ENCODE data around the gene VAT1L. TPM values are rescaled to one million over a fixed set of nuclear protein-coding genes. Genes with fewer than 3 reads are reported as not detected.

VAT1L gene
- total RNA-seq, 6 experiments from 2014 or later, result not detected

DNA sequence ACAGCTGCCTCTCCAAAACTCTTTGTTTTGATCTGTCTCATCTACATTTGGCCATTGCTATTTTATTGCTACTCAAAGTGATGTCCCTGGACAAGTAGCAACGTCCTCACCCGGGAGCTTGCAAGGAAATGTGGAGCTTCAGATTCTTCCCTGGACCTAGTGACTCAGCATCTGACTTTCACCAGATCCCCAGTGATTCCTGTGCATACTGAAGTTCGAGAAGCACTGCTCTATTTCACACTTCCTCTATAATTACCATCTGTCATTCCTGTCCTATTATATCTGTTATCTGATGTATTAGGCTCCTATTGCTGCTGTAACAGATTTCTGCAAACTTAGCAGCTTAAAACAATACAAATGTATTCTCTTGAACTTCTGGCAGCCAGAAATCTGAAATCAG lies 28.5 kb upstream of the VAT1L start:
- no peaks in the 10 kb centered on the region for H3K36me3 Mint-ChIP-seq (ENCODE audit: low read depth)
- DNase-seq, result no peak
- no peaks in the 10 kb centered on the region for H3K4me1 Mint-ChIP-seq (ENCODE audit: low read depth)
- H3K9me3 Mint-ChIP-seq, result peaks cover 52% of the 10 kb centered on the region
- no peak overlapping the region for H3K4me3 Mint-ChIP-seq
- TF ChIP-seq, protein P1, sequence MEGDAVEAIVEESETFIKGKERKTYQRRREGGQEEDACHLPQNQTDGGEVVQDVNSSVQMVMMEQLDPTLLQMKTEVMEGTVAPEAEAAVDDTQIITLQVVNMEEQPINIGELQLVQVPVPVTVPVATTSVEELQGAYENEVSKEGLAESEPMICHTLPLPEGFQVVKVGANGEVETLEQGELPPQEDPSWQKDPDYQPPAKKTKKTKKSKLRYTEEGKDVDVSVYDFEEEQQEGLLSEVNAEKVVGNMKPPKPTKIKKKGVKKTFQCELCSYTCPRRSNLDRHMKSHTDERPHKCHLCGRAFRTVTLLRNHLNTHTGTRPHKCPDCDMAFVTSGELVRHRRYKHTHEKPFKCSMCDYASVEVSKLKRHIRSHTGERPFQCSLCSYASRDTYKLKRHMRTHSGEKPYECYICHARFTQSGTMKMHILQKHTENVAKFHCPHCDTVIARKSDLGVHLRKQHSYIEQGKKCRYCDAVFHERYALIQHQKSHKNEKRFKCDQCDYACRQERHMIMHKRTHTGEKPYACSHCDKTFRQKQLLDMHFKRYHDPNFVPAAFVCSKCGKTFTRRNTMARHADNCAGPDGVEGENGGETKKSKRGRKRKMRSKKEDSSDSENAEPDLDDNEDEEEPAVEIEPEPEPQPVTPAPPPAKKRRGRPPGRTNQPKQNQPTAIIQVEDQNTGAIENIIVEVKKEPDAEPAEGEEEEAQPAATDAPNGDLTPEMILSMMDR (IDR thresholded peaks at IDR 0.05), result no peak
- no peak overlapping the region for H3K27ac Mint-ChIP-seq
- no peaks in the 10 kb centered on the region for H3K27me3 Mint-ChIP-seq (ENCODE audit: insufficient read depth)

DNA sequence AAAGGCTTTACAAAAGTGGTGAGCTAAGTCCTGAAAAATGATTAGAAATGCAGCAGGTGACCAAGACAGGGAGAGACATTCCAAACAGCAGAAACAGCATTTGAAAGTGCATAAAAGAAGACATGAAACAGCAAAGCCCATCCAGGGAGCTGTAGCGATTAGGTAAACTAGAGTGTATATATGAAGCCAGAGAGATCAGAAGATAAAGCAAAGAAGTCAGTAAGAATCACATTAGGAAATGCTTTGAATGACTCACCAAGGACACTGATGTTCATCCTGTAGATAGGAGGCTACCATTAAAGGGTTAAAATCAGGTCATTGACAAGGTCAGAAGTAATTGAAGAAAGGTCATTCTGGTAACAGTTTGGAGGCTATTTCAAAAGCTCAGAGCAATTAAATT lies 27.6 kb upstream of the VAT1L start:
- H3K4me3 Mint-ChIP-seq, result no peak overlapping the region
- peaks cover 59% of the 10 kb centered on the region for H3K9me3 Mint-ChIP-seq
- peaks cover 2% of the 10 kb centered on the region; the same call in 1 of the 2 replicates for H3K27me3 Mint-ChIP-seq (ENCODE audit: insufficient read depth)
- no peaks in the 10 kb centered on the region for H3K36me3 Mint-ChIP-seq (ENCODE audit: low read depth)
- DNase-seq, result no peak
- TF ChIP-seq, protein P1 (IDR thresholded peaks at IDR 0.05), result no peak
- H3K4me1 Mint-ChIP-seq (ENCODE audit: low read depth), result no peaks in the 10 kb centered on the region
- H3K27ac Mint-ChIP-seq, result no peak overlapping the region

DNA sequence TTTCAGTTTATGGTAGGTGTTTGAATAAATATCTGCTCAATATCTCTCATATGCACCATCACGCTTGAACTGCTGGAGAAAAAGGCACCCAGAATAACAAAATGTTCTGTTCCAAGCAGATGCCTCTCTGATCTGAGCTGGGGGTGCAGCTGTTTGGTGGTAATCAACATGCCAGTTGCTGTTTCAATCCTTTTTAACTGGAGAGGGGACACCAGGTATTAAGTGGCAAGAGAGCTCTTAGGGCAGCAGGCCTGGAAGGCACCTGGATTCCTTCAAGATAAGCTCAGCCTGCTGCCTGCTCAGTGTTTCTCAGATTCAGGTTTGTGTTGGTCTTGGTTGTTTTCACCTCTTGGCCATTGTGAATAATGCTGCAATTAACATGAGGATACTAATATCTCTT lies 27.2 kb upstream of the VAT1L start:
- TF ChIP-seq, protein P1 (IDR thresholded peaks at IDR 0.05), result no peak
- Mint-ChIP-seq H3K36me3 (ENCODE audit: low read depth) (no peaks in the 10 kb centered on the region), H3K27ac (no peak overlapping the region), H3K27me3 (ENCODE audit: insufficient read depth) (peaks cover 3% of the 10 kb centered on the region; the same call in 1 of the 2 replicates), H3K9me3 (peaks cover 59% of the 10 kb centered on the region), H3K4me3 (no peak overlapping the region), H3K4me1 (ENCODE audit: low read depth) (no peaks in the 10 kb centered on the region)
- no peak for DNase-seq

DNA sequence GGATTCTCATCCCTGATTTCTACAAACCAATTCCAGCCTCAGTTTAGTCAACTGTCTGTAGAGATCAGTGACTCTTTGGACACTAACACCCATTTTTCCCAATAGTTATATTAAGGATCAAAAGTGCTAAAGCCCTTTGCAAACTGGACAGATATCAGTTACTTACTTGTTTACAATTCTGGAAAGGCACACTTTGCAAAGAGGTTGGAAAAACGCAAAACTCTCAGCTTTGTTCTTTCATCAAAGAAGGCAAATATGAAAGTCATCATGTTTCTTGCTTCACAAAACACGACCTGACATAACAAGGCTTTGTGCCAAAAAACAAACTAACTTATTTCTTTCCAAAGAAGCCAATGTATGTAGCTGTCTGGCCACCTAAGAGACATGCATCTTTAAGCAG lies 26.1 kb upstream of the VAT1L start:
- H3K27ac Mint-ChIP-seq, result no peak overlapping the region
- peaks cover 60% of the 10 kb centered on the region for H3K9me3 Mint-ChIP-seq
- H3K4me3 Mint-ChIP-seq, result no peak overlapping the region
- H3K27me3 Mint-ChIP-seq (ENCODE audit: insufficient read depth), result peaks cover 3% of the 10 kb centered on the region; the same call in 1 of the 2 replicates
- DNase-seq, result no peak
- no peaks in the 10 kb centered on the region for H3K36me3 Mint-ChIP-seq (ENCODE audit: low read depth)
- TF ChIP-seq, protein P1 (IDR thresholded peaks at IDR 0.05), result no peak
- H3K4me1 Mint-ChIP-seq (ENCODE audit: low read depth), result no peaks in the 10 kb centered on the region

DNA sequence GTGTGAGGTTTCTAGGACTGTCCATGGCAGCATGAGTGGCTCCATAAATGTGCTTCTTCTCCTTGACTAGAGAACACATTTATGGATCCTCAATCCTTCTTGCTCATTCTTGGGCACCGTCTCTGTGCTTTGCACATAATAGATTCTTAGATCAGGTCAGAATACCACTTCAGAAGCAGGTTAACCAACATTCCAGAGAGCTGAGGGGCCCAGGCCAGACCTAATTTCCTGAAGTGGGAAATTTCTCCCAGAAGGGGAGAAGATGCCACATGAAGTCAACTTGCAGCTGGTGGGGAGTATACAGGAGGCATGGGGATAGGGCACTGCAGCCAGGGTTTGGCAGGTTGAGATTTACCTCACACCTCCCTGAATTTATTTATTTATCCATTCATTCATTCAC lies 24.4 kb upstream of the VAT1L start:
- peaks cover 3% of the 10 kb centered on the region; the same call in 1 of the 2 replicates for H3K27me3 Mint-ChIP-seq (ENCODE audit: insufficient read depth)
- DNase-seq, result no peak

More for the DNA sequence above, 24.4 kb upstream of the VAT1L start:
- no peak overlapping the region for H3K27ac Mint-ChIP-seq
- H3K9me3 Mint-ChIP-seq, result peaks cover 57% of the 10 kb centered on the region
- no peak overlapping the region for H3K4me3 Mint-ChIP-seq
- TF ChIP-seq, protein P1 (IDR thresholded peaks at IDR 0.05), result no peak
- H3K4me1 Mint-ChIP-seq (ENCODE audit: low read depth), result no peaks in the 10 kb centered on the region
- H3K36me3 Mint-ChIP-seq (ENCODE audit: low read depth), result no peaks in the 10 kb centered on the region

Data from HFFc6 (cell line).